Endodermal cell (in vitro differentiated cells): ENCODE data around the gene BATF2. TPM values are rescaled to one million over a fixed set of nuclear protein-coding genes. Genes with fewer than 3 reads are reported as not detected.
A peak's percentile ranks its signal among the peaks of the same experiment; 100 is the strongest.

Experiments used
- DNase-seq: peaks from one replicate; pipeline ENCODE4 v3.0.0-alpha.2; 2017
- H3K27ac ChIP-seq: 2 replicates; pipeline ENCODE4 v1.5.1; 2013; ENCODE audit warnings: mild to moderate bottlenecking, low read depth, low read length, moderate library complexity
- H3K27me3 ChIP-seq: 2 replicates; pipeline ENCODE4 v1.6.1; 2013; ENCODE audit warnings: mild to moderate bottlenecking, low read length, moderate library complexity; ENCODE audit not compliant: insufficient read depth, control insufficient read depth, poor library complexity, severe bottlenecking
- H3K36me3 ChIP-seq: 2 replicates; pipeline ENCODE4 v1.7.0; 2013; ENCODE audit warnings: mild to moderate bottlenecking, low read length, moderate library complexity; ENCODE audit not compliant: control insufficient read depth, insufficient read depth
- H3K4me1 ChIP-seq: one replicate; pipeline ENCODE4 v1.7.0; 2013; ENCODE audit warnings: low read length; ENCODE audit not compliant: control insufficient read depth, insufficient read depth
- H3K4me3 ChIP-seq: 2 replicates; pipeline ENCODE4 v1.5.1; 2013; ENCODE audit warnings: mild to moderate bottlenecking, low read length, moderate library complexity
- H3K9ac ChIP-seq: 2 replicates; pipeline ENCODE4 v1.6.1; 2013; ENCODE audit warnings: mild to moderate bottlenecking, low read length, moderate library complexity; ENCODE audit not compliant: poor library complexity, severe bottlenecking; ENCODE audit errors: extremely low read depth
- H3K9me3 ChIP-seq: 2 replicates; pipeline ENCODE4 v1.6.1; 2013; ENCODE audit warnings: mild to moderate bottlenecking, low read length, moderate library complexity; ENCODE audit not compliant: control insufficient read depth
- H3K27ac Mint-ChIP-seq: 2 replicates; pipeline ENCODE4 v1.8.0; 2020; ENCODE audit warnings: mixed read lengths
- H3K27me3 Mint-ChIP-seq: 2 replicates; pipeline ENCODE4 v1.8.0; 2021; ENCODE audit warnings: mild to moderate bottlenecking, mixed read lengths; ENCODE audit not compliant: insufficient read depth
- H3K36me3 Mint-ChIP-seq: 2 replicates; pipeline ENCODE4 v1.8.0; 2020; ENCODE audit warnings: low read depth, mixed read lengths
- H3K4me1 Mint-ChIP-seq: 2 replicates; pipeline ENCODE4 v1.8.0; 2020; ENCODE audit warnings: mixed read lengths
- H3K4me3 Mint-ChIP-seq: 2 replicates; pipeline ENCODE4 v1.8.0; 2020; ENCODE audit warnings: mild to moderate bottlenecking, moderate library complexity, mixed read lengths
- H3K9me3 Mint-ChIP-seq: 2 replicates; pipeline ENCODE4 v1.8.0; 2020; ENCODE audit warnings: mild to moderate bottlenecking, mixed read lengths
- WGBS, 2 experiments: methylation state at CpG; one replicate each; pipeline versions ENCODE4 v1.1.5 to v1.1.7; 2013; ENCODE audit warnings: missing lambda C conversion rate in 2 of 2, mixed read lengths in 1 of 2; ENCODE audit not compliant: insufficient coverage in 1 of 2, insufficient read length in 1 of 2; 5-methylcytosine and 5-hydroxymethylcytosine counted together
- long read RNA-seq, 4 experiments: library from polyadenylated mRNA in 2 of 4; library from RNA in 1 of 4; library from capped mRNA in 1 of 4; stranded (forward) in 3 of 4; unstranded in 1 of 4; transcript quantifications; one replicate each; pipeline ENCODE4 v2.0.0, GENCODE V29; 2020 to 2021; ENCODE audit warnings: inconsistent platforms in 1 of 4
- polyA plus RNA-seq, 2 experiments: library from polyadenylated mRNA; stranded (reverse); fragments of 50-300 nt; gene quantifications; one replicate each; pipeline ENCODE4 v1.2.3, GENCODE V29; 2013
- total RNA-seq, 2 donors: library from RNA; stranded (reverse); fragmentation: NEBNext Ultra II Directional in 1 of 2; extraction: Animal tissue kit (Norgen Biotek cat#: 25700) in 1 of 2; gene quantifications; 2 replicates in 1 of 2; 3 replicates in 1 of 2; pipeline ENCODE4 v1.2.1, GENCODE V29; 2021
- TF ChIP-seq, protein P1 (sequence below): fragments of 200-600 bp; sonication (generic); conservative IDR thresholded peaks from 2 replicates; pipeline ENCODE4 v1.5.0; 2021; ENCODE audit warnings: antibody characterized with exemption, mild to moderate bottlenecking

The BATF2 gene, protein sequence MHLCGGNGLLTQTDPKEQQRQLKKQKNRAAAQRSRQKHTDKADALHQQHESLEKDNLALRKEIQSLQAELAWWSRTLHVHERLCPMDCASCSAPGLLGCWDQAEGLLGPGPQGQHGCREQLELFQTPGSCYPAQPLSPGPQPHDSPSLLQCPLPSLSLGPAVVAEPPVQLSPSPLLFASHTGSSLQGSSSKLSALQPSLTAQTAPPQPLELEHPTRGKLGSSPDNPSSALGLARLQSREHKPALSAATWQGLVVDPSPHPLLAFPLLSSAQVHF
- under 1 TPM in 1 of 2 donors, not detected in 1; 0.27 TPM for total RNA-seq
- polyA plus RNA-seq (2013, experiment 1 of 2), result 0.25 TPM
- polyA plus RNA-seq (2013, experiment 2 of 2), result 0.17 TPM
- long read RNA-seq, experiment 1, result 0 reads
- long read RNA-seq, experiment 2, result 0 reads
- long read RNA-seq, experiment 3, result 0 reads
- long read RNA-seq, experiment 4, result 0 reads

DNA sequence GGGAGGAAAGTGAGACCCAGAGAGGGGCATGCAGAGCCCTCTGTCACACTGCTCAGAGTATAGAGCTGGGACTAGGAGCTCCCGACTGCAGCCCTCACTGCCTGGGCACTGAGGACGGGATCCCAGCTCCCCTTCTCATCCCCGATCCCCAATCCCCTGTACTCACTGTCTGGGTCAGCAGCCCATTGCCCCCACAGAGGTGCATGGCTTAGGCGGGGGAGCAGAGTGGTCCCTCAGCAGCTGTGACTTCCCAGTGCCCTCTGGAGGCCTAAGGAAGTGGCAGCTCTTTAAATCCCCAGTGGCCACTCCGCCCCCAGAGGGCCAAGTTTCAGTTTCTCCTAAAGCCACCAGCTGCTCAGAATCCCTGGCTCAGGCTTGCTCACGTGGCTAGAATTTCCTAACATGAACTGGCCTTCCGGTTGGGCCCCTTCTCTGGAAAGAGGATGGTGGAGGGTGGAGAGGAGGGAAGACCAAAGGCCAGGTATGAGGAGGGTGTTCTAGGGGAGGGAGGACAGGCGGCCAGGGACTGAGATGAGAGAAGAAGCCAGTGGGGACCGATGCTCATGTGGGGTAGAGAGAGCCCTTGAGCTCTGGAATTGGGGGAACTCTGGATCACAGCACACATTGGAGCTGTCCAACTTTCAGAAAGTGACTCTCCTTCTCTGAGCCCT, at the start of gene BATF2:
Gene BATF2 (minus strand): TSS at position 262 of the 671 bp plus-strand sequence. CDS start 57 bp downstream, at position 205.
- Mint-ChIP-seq H3K27me3 (no peaks in the 10 kb centered on the region), H3K36me3 (no peaks in the 10 kb centered on the region), H3K27ac (no peak within 1 kb of the TSS), H3K4me3 (peak within 1 kb of the TSS; percentile 5), H3K4me1 (peaks cover 7% of the 10 kb centered on the region), H3K9me3 (no peaks in the 10 kb centered on the region)
- no peaks in the 10 kb centered on the region for H3K9me3 ChIP-seq
- no peak within 1 kb of the TSS for H3K27ac ChIP-seq
- no peaks in the 10 kb centered on the region for H3K4me1 ChIP-seq
- no peaks in the 10 kb centered on the region for H3K36me3 ChIP-seq
- H3K4me3 ChIP-seq, result no peak within 1 kb of the TSS
- TF ChIP-seq, protein P1, sequence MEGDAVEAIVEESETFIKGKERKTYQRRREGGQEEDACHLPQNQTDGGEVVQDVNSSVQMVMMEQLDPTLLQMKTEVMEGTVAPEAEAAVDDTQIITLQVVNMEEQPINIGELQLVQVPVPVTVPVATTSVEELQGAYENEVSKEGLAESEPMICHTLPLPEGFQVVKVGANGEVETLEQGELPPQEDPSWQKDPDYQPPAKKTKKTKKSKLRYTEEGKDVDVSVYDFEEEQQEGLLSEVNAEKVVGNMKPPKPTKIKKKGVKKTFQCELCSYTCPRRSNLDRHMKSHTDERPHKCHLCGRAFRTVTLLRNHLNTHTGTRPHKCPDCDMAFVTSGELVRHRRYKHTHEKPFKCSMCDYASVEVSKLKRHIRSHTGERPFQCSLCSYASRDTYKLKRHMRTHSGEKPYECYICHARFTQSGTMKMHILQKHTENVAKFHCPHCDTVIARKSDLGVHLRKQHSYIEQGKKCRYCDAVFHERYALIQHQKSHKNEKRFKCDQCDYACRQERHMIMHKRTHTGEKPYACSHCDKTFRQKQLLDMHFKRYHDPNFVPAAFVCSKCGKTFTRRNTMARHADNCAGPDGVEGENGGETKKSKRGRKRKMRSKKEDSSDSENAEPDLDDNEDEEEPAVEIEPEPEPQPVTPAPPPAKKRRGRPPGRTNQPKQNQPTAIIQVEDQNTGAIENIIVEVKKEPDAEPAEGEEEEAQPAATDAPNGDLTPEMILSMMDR, result peak; percentile 78
- WGBS, 2 experiments, result 21 to 37% methylated on average over 3 to 9 of the region's 9 CpGs
- no peak within 1 kb of the TSS for H3K9ac ChIP-seq
- H3K27me3 ChIP-seq, result no peaks in the 10 kb centered on the region
- DNase-seq, result peak; percentile 92

DNA sequence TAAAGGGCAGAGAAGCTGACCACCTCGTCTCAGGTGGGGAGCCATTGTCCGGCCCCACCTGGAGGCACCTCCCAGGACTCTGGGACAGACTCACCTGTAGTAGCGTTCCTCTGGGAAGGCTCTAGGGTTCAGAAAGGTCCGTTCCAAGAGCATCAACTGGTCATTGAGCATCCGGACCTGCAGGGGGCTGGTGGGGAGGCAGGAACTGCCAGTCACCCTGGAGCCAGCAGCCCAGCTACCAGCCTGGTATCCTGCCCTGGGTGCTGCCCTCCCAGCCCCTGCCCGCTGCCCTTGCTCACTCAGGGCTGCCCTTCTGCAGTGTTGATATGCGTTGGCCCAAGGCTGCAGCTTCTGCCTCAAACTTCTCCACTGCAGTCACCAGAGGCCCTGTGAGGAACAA, 49.0 kb upstream of the BATF2 start:
- TF ChIP-seq, protein P1, result peak; percentile 16
- H3K4me1 ChIP-seq, result no peaks in the 10 kb centered on the region
- Mint-ChIP-seq H3K9me3 (no peaks in the 10 kb centered on the region), H3K36me3 (peaks cover 10% of the 10 kb centered on the region), H3K27ac (no peak overlapping the region), H3K4me1 (peaks cover 4% of the 10 kb centered on the region), H3K4me3 (no peak overlapping the region), H3K27me3 (peaks cover 9% of the 10 kb centered on the region)
- no peak overlapping the region for H3K27ac ChIP-seq
- peaks cover 7% of the 10 kb centered on the region for H3K36me3 ChIP-seq
- no peak overlapping the region for H3K9ac ChIP-seq
- no peaks in the 10 kb centered on the region for H3K9me3 ChIP-seq
- 90 to 95% methylated on average over 5 to 7 of the region's 7 CpGs for WGBS, 2 experiments
- H3K27me3 ChIP-seq, result no peaks in the 10 kb centered on the region
- no peak for DNase-seq
- no peak overlapping the region for H3K4me3 ChIP-seq

DNA sequence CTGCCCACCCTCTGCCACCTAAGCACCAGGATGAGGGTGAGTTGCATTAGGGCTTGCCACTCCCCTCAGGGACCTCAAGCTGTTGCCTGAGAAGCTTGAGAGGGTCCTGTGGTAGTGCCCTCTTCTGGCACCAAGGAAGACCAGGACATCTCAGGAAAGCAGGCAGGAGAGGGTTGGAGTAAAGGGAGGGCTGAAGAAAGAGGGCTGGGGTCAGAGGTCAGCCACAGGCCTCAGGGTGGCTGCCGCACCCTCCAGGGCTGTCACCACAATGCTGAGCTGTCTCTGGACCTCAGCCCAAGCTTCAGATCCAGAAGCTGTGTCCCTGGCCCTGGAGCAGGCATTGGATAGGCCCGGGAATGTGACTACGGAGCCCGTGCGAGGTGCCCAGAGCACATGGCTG, 48.3 kb upstream of the BATF2 start:
- H3K4me1 ChIP-seq, result no peaks in the 10 kb centered on the region
- no peak overlapping the region for H3K27ac ChIP-seq
- H3K36me3 ChIP-seq, result peaks cover 7% of the 10 kb centered on the region
- H3K27me3 ChIP-seq, result no peaks in the 10 kb centered on the region
- H3K9me3 Mint-ChIP-seq, result no peaks in the 10 kb centered on the region
- peaks cover 6% of the 10 kb centered on the region for H3K4me1 Mint-ChIP-seq
- peaks cover 10% of the 10 kb centered on the region for H3K36me3 Mint-ChIP-seq
- no peak overlapping the region for H3K4me3 ChIP-seq
- H3K27me3 Mint-ChIP-seq, result peaks cover 9% of the 10 kb centered on the region
- TF ChIP-seq, protein P1, result no peak
- no peaks in the 10 kb centered on the region for H3K9me3 ChIP-seq
- 87 to 98% methylated on average over 5 of the region's 5 CpGs for WGBS, 2 experiments
- no peak overlapping the region for H3K4me3 Mint-ChIP-seq
- H3K9ac ChIP-seq, result no peak overlapping the region
- no peak overlapping the region for H3K27ac Mint-ChIP-seq
- no peak for DNase-seq
